Stimulated activated CD8-positive, alpha-beta memory T cell treated with anti-CD3 and anti-CD28 coated beads, Interleukin-7, amount 100 ng/mL, for 24 hours (primary cell): Measurements from ENCODE around the gene BECN2.

Source experiments
- DNase-seq: peaks from one replicate; pipeline ENCODE4 v3.0.0-alpha.2; 2020; ENCODE audit warnings: low read depth

The BECN2 gene, protein sequence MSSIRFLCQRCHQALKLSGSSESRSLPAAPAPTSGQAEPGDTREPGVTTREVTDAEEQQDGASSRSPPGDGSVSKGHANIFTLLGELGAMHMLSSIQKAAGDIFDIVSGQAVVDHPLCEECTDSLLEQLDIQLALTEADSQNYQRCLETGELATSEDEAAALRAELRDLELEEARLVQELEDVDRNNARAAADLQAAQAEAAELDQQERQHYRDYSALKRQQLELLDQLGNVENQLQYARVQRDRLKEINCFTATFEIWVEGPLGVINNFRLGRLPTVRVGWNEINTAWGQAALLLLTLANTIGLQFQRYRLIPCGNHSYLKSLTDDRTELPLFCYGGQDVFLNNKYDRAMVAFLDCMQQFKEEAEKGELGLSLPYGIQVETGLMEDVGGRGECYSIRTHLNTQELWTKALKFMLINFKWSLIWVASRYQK

DNA sequence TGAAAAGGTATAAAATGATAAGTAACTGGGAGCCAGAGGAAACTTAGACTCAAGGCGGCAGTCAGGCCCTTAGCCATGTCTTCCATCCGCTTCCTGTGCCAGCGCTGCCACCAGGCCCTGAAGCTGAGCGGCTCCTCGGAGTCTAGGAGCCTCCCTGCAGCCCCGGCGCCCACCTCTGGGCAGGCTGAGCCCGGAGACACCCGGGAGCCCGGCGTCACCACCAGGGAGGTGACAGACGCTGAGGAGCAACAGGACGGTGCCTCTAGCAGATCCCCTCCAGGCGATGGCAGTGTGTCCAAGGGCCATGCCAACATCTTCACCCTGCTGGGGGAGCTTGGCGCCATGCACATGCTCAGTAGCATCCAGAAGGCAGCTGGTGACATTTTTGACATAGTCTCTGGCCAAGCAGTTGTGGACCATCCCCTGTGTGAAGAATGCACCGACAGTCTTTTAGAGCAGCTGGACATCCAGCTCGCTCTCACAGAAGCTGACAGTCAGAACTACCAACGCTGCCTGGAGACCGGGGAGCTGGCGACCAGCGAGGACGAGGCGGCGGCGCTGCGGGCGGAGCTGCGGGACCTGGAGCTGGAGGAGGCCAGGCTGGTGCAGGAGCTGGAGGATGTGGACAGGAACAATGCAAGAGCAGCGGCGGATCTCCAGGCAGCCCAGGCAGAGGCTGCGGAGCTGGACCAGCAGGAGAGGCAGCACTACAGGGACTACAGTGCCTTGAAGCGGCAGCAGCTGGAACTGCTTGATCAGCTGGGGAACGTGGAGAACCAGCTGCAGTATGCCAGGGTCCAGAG is at the start of gene BECN2:
Gene BECN2, plus strand, starts transcription at position 76 of the 803 bp plus-strand sequence. Its CDS starts 0 bp downstream, at position 76.
- no peak for DNase-seq

DNA sequence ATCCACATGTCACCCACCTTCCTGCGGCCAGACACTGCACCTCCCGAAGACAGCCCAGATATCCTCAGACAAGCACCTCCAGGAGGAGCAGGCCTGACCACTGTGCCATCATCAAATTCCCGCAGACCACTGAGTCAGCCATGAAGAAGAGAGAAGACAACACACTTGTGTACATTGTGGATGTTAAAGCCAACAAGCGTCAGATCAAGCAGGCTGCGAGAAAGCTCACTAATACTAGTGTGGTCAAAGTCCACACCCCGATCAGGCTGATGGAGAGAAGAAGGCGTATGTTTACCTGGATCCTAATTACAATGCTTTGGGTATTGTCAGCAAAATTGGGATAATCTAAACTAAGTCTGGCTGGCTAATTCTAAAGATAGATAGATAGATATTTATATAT is 41.4 kb upstream of the BECN2 start:
- no peak for DNase-seq

DNA sequence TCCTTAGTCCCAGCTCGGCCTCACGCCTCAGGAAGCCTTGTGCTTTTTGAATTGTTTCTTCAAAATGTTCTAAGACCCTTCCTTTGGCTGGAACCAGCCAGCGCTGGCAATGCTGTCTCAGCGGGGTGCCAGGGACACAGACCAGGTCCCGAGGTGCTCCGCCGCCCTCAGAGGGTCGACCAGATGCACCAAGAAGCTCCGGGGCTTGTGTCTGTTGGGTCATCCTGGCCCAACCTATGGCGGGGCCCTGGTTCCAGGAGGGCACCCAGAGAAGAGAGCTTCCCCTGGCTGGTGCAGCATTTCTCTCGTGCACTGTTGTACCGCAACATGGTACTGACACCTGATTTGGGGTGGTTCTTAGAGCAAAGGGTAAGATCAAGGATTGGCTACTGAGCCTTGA is 40.1 kb upstream of the BECN2 start:
- DNase-seq, result no peak

DNA sequence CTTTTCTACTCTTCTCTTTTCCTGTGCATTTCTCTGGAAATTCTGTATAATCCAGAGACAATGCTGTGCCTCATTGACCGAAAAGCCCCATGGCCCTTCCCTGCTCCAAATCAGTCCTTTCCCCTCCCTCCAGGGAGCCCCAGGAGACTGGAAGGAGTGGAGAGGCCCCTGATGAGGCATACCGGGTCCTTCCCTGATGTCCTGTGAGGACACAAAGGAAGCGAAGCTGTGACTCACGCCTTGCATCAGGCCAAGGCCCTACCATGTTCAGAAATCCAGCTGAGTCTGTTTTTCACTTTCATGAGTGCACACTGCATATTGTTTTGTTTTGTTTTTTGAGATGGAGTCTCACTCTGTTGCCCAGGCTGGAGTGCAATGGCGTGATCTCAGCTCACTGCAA is 38.7 kb upstream of the BECN2 start:
- no peak for DNase-seq

DNA sequence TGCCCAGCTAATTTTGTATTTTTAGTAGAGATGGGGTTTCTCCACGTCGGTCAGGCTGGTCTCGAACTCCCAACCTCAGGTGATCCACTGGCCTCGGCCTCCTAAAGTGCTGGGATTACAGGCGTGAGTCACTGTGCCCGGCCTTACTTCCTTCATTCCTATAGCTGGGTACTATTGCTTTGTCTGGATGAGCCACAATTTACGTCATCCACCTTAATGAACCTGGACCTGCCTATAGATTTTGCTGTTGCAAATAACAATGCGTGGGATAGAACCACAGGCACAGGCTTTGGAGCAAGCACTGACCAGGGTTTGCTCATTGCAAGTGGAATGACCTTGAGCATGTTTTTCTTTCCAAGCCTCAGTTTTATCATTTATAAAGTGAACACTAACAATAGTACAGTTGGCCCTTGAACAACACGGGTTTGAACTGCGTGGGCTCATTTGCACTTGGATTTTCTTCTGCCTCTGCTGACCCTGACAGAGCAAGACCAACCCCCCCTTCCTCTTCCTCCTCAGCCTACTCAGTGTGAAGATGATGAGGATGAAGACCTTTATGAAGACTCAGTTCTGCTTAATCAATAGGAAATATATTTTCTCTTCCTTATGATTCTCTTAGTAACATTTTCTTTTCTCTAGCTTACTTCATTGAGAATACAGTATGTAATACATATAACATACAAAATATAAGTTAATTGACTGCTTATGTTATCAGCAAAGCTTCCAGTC is 33.3 kb upstream of the BECN2 start:
- DNase-seq, result no peak

DNA sequence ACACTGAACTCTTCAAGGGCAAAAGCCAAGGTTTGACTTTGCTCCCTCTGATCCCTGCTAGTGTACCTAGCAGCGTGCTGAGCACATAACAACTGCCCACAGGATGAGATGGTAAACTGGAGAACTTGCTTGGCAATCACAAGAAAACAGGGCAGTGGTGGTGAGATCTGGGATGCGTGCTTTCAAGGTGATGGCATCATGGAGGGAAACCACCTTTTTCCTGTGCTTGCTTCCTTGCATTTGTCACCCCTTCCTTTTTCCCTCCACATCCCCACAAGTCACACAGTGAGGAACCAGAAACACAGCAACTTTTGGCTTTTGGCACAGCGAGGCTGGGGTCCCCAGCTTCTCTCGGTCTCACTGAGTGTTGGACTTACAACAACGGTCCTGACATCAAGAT is 31.4 kb upstream of the BECN2 start:
- DNase-seq, result no peak

DNA sequence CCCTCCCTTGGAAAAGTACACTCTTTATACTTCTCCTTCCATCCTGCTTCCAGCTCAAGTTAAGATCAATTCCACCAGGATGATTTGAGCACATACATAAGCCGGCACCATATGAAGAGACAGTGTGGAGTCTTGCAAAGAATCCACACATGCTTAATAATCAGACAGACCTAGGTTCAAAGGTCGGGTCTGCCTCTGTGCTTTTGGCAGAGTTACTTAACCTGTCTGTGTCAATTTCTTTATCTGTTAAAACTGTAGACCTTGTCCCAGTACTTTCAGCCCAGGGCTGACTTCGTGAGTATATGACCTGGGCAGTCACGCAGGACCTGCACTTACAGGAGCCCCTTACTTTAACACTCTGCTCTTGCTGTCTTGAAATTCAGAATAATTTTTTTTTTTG is 30.2 kb upstream of the BECN2 start:
- no peak for DNase-seq

DNA sequence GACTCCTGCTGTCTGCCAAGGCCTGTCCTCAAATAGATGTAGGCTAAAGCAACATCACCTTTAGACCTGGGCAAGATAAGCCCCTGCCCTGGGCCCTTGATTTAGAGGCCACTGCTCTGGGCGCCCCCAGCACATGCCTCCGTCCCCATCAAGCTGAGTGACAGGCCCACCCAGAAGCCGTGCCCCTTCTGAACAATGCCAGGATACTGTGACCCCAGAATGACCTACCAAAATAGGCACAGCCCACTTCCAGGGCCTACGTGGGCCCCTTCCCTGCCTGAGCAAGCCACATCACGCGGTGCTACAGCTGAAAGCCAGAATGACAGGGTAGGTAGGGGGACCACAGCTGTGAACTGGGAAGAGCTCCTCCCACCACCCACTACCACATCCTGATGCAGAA is 24.7 kb upstream of the BECN2 start:
- DNase-seq, result no peak

DNA sequence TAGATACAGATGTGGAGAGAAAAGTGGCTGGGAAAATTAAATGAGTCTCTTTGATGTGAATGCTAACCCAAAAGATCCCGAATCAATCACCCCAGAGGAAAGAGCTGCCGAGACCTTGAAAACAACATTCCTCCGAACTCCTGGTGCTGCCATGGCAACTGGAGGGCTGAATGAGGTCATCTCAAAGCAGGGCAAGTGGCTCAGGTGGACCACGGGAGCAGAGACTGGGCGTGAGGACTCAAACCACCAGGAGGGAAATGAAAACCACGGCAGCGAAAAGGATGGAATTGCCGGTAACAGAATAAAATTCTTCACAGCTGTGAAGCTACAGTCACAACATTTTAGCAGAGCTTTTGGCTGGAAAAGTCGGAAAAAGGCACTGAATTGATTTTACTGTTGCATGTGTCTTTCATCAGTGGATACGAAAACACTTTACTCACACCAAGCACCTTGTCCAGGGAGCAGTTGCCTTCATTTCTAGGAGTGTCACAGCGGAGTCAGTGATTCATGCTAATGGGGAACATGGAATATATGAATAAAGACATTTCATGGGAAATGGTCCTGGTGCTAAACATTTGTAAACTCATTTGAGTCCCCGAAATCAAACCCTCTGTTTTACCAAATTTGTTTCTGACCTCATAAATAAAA is 23.2 kb upstream of the BECN2 start:
- no peak for DNase-seq

DNA sequence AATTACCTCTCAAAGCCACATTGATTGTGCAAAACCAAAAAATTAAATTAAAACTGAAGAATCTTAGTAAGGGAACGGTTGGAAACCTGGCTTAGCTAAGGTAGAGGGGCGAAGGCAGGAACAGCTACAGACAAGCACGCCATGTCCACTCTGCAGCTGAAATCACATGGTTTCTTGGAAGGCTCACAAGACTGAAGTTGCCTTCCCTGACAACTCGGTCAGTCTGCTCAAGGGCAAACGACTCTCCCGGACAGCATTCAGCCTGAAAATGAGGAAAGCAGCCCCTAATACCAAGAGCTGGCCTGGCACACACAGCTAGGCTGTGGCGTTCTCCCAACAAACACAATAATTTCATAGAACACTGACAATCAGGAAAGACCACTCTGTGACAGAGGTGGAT is 22.7 kb upstream of the BECN2 start:
- no peak for DNase-seq

DNA sequence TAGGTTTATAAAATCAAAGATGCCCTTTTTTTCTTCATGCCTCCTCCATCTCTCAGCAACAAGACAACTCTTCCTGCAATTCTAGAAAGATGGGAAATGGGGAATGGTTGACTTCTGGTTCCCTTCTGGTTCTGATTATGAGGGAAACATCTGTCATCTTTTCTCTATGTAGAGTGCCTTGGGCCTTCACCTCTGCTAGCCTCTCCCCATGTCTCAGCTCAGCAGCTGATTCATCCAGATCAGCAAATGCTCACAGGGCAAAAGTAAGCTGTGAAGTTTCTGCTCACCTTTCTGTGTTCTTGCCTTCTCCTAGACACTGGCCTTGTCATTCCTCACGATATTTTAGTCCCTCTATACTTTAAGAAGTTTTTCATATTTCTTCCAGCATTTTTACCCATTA is 17.8 kb upstream of the BECN2 start:
- no peak for DNase-seq

DNA sequence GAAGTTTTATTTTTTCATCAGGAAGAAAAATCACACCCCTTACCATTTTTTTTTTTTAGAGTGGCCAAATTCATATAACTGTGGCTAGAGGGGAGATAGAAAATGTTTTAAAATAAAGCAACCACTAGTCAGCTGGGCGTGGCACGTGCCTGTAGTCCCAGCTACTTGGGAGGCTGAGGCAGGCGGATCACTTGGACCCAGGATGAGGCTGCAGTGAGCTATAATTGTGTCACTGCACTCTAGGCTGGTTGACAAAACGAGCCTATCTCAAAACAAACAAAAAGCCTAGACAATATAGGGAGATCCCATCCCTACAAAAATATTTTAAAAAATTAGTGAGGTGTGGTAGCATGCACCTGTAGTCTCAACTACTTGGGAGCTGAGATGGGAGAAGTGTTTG is 14.8 kb upstream of the BECN2 start:
- DNase-seq, result no peak

DNA sequence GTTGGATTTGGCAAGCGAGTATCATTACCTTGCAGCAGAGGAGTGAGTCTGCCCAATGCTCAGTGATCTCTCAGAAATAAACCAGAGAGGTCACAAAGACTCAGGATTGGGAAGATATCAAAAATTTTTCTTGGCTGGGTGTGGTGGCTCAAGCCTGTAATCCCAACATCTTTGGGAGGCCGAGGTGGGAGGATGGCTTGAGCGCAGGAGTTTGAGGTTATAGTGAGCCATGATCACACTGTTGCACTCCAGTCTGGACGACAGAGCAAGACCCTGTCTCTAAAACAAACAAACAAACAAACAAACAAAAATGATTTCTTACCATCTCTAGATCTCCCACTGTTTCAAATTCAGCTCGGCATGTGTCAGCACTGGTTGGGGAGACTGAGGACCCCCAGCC is 13.3 kb upstream of the BECN2 start:
- DNase-seq, result no peak

DNA sequence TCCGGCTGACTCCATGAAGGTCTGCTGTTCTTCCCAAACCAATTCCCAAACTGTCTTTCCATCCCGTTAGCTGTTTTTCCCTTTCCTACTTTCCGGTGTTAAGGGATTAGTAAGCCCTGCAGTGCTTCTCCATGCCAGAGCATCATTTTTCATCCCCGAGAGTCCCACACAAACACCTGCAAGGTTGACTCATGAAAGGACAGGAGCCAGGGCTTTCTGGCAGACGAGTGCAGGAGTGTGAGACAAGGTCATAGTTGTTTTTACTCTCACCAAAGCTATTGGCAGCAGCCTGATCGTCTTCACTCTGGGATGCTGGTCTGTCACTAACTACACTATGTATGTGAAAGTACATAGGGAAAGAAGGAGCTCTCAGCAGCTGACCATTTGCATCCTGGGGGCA is 10.2 kb upstream of the BECN2 start:
- no peak for DNase-seq

DNA sequence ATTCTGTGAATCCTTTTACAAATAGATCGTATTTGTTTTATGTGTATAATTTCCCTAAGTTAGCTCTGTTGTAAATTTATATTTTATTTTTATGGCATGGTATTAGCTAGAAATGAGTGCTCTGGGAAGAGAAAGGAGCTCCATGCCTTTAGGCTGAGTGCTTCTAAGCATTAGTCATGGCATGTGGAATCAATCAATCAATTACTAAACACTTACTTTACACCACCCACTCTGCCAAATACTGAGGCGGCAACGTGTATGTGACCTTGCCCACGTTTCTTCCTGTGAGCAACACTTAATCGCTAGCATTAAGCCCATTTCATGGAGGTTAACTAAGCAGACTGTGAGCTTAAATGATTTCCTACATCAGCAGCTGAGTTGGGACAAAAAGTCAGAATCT is 7.2 kb upstream of the BECN2 start:
- DNase-seq, result no peak

DNA sequence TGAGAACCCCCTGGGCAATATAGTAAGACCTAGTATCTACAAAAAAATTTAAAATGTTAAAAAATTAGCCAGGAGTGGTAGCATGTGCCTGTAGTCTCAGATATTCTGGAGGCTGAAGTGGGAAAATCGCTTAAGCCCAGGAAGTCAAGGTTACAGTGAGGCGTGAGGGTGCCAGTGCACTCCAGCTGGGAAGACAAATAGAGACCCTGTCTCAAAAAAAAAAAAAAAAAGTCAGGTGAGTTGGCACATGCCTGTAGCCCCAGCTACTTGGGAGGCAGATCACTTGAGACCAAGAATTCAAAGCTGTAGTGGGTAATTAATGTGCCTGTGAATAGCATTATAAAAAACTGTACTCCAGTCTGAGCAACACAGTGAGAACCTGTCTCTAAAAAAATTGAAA is 4.6 kb downstream of the BECN2 start:
- DNase-seq, result no peak

DNA sequence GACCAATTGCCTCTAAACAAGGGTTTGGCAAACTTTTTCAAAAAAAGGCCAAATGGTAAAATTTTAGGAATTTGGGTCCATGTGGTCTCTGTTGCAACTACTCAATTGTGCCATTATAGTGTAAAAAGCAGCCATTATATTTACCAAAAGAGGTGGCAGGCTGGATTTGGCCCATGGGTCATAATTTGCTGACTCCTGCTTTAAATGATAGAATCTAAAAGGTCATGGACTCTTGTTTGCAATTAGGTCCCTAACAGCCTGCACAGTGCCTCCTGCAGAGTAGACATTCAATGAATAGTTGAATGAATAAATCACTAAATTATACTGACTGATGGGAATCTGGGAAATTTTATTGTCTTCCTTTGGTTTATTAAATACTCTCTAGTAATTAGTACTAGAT is 6.2 kb downstream of the BECN2 start:
- no peak for DNase-seq

DNA sequence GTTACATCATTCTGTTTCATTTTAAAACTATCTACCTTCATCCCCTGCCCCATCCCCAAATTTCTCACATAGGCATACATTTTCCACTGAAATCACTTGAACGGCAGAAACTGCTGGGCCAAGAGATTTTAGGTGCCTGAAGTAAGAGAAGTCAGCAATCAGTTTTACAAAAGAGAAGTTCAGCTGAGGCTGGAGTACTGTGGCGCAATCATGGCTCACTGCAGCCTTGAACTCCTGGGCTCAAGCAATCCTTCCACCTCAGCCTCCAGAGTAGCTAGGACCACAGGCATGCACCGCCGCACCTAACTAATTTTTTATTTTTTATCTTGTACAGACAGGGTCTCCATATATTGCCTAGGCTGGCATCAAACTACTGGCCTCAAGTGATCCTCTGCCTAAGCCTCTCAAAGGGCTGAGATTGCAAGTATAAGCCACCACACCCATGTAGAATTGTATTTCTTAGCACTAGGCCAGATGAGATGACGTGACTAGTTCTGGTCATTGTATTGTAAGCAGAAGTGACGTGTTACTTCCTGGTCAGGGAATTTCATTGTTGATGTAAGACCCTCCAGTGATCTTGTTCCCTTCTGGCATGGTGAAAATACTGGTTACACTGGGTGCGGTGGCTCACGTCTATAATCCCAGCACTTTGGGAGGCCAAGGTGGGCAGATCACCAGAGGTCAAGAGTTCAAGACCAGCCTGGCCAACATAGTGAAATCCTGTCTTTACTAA is 7.1 kb downstream of the BECN2 start:
- DNase-seq, result no peak

DNA sequence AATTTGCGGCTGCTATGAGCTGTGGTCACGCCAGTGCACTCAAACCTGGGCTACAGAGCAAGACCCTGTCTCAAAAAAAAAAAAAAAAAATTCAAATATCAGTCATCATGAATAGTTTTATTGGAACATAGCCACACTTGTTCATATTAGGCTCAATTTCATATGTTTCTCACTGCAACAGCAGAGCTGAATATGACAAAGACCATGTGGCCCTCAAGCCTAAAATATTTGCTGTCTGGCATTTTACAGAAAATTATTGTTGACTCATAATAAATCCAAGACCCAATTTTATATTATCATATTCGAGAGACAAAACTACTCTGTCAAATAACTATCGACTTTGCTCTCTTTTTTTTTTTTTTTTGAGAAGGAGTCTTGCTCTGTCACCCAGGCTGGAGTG is 11.0 kb downstream of the BECN2 start:
- no peak for DNase-seq

DNA sequence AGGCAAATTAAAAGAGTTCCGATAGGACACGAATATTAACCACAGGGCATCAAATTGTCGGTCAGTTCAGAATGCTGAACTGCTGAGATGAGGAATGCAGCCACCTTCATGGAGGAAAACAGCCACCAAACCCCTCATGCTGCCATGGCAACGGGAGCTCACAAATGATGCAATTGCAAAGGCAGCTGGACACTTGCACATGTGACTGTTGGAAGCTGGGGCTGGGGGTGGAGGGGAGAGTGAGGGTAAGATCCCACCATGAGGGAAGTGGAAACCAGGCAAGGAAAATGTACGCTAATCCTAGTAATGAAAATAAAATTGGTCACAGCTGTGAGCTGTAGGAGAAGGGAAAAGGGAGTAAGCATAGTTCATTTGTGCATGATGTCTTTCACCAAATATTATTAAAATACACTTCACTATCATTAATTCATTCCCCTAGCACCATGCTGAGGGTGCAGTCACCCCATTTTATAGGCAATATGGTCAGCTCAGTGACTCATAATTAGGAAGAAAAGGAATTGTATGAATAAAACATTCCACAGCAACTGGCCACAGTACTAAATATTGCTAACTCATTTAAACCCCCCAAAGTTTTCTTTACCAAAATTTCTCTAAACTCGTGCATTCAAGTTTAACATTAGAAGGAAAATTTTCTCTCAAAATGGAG is 15.3 kb downstream of the BECN2 start:
- no peak for DNase-seq

DNA sequence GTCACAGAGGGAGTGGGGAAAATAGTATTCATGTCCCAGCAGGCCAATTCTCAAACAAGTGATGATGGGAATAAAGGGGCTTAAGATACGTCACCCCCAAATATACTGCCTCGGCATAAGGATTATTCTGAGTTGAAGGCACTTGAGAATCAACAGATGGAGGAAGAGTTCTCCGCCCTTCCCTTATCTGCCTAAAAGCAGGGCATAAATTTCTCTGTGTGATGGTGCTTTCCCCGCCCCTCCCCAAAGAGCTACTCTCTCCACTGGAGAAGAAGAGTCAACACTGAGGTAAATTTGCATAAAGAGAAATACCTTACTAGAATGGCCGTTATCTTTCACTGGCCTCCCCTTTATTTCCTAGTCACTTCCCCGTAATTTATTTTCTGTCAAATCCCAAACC is 18.7 kb downstream of the BECN2 start:
- no peak for DNase-seq
